22Rv1 (cell line): ENCODE data around the gene ESYT2.

Experiments
- CTCF ChIP-seq: fragments of 450-650 bp; IDR thresholded peaks from 2 replicates; pipeline ENCODE4 v1.5.1; 2017; ENCODE audit warnings: mild to moderate bottlenecking
- ZFX ChIP-seq: fragments of 450-650 bp; IDR thresholded peaks from 2 replicates; pipeline ENCODE4 v1.6.1; 2017; ENCODE audit warnings: antibody characterized with exemption, borderline replicate concordance

- TF ChIP-seq CTCF = no peak
- TF ChIP-seq ZFX = no peak
These were observed 75.4 kb downstream of the ESYT2 start for GRCh38 chr7:158753900-158754299.
